H1 (cell line): ENCODE data around the gene ENPP6. TPM values are rescaled to one million over a fixed set of nuclear protein-coding genes. Genes with fewer than 3 reads are reported as not detected.

Experiments used
- CTCF ChIA-PET: fragments of 300-600 bp; sonication (Branson Sonifier 250); formaldehyde crosslinking; loops from one replicate; lab custom pipeline; 2021; ENCODE audit not compliant: partially characterized antibody; lab: Charles Lee
- POLR2A ChIA-PET: fragments of 300-600 bp; sonication (Branson Sonifier 250); formaldehyde crosslinking; loops from one replicate; lab custom pipeline; 2021; ENCODE audit warnings: inconsistent platforms; ENCODE audit not compliant: partially characterized antibody; lab: Charles Lee
- DNase-seq, 2 experiments: peaks; one replicate each; pipeline versions ENCODE4 v3.0.0 to v3.0.0-alpha.2; 2010 to 2022; ENCODE audit warnings: low spot score in 2 of 2, low read depth in 1 of 2, mixed read lengths in 1 of 2
- FAIRE-seq: peaks from 2 replicates; lab custom pipeline; 2011; peaks lifted over from hg19 to GRCh38; lab: Jason Lieb, UNC
- H2AFZ ChIP-seq: 2 replicates; pipeline ENCODE4 v1.8.1; 2012; ENCODE audit warnings: low read length, inconsistent platforms
- H2AK5ac ChIP-seq: 2 replicates; pipeline ENCODE4 v1.6.1; 2013; ENCODE audit warnings: low read depth, low read length
- H2BK120ac ChIP-seq: replicated peaks from 2 replicates; pipeline ENCODE3; 2013; ENCODE audit warnings: low read depth, low read length, inconsistent platforms
- H2BK12ac ChIP-seq: 2 replicates; pipeline ENCODE4 v1.6.1; 2013; ENCODE audit warnings: low read depth, low read length
- H2BK15ac ChIP-seq: 2 replicates; pipeline ENCODE4 v1.6.1; 2013; ENCODE audit warnings: low read length
- H2BK20ac ChIP-seq: 2 replicates; pipeline ENCODE4 v1.6.1; 2013; ENCODE audit warnings: low read length
- H2BK5ac ChIP-seq: 2 replicates; pipeline ENCODE4 v1.6.1; 2013; ENCODE audit warnings: low read depth, low read length
- H3K14ac ChIP-seq: 2 replicates; pipeline ENCODE4 v1.6.1; 2013; ENCODE audit warnings: inconsistent platforms; ENCODE audit not compliant: insufficient read length
- H3K18ac ChIP-seq: 2 replicates; pipeline ENCODE4 v1.6.1; 2013; ENCODE audit warnings: low read length; ENCODE audit errors: extremely low read depth
- H3K23ac ChIP-seq: 2 replicates; pipeline ENCODE4 v1.6.1; 2013; ENCODE audit warnings: inconsistent platforms; ENCODE audit not compliant: insufficient read length
- H3K23me2 ChIP-seq: 2 replicates; pipeline ENCODE4 v1.6.1; 2013; ENCODE audit warnings: low read depth, low read length
- H3K27ac ChIP-seq: 2 replicates; pipeline ENCODE4 v1.6.1; 2011; ENCODE audit warnings: low read depth, low read length, inconsistent platforms
- H3K27me3 ChIP-seq, 4 experiments: replicated peaks in 1 of 4; 1 replicate in 1 of 4; 2 replicates in 3 of 4; pipeline versions ENCODE4 v1.6.1 to v1.8.1; 2011 to 2013; ENCODE audit warnings: low read length in 3 of 4, mild to moderate bottlenecking in 3 of 4, inconsistent platforms in 2 of 4, mixed read lengths in 2 of 4, moderate library complexity in 1 of 4; ENCODE audit not compliant: control insufficient read depth in 3 of 4, insufficient read depth in 3 of 4; ENCODE audit errors: extremely low read depth in 1 of 4
- H3K36me3 ChIP-seq, 4 experiments: 2 replicates each; pipeline versions ENCODE4 v1.6.1 to v1.8.1; 2011 to 2013; ENCODE audit warnings: mild to moderate bottlenecking in 4 of 4, low read length in 3 of 4, moderate library complexity in 2 of 4, control low read depth in 1 of 4, inconsistent platforms in 1 of 4; ENCODE audit not compliant: insufficient read depth in 4 of 4, control insufficient read depth in 2 of 4
- H3K4ac ChIP-seq: replicated peaks from 2 replicates; pipeline ENCODE3; 2013; ENCODE audit warnings: low read length, low read depth, mixed read lengths, inconsistent platforms; ENCODE audit not compliant: insufficient read length
- H3K4me1 ChIP-seq, 4 experiments: replicated peaks in 1 of 4; 1 replicate in 1 of 4; 2 replicates in 3 of 4; pipeline versions ENCODE4 v1.6.1 to v1.8.1; 2011 to 2013; ENCODE audit warnings: low read length in 3 of 4, inconsistent platforms in 2 of 4, mixed read lengths in 1 of 4; ENCODE audit not compliant: insufficient read depth in 4 of 4, control insufficient read depth in 3 of 4
- H3K4me2 ChIP-seq, 2 experiments: 2 replicates each; pipeline versions ENCODE4 v1.6.1 to v1.8.1; 2011 to 2013; ENCODE audit warnings: low read depth in 2 of 2, low read length in 2 of 2, control low read depth in 1 of 2, inconsistent platforms in 1 of 2, mild to moderate bottlenecking in 1 of 2; ENCODE audit not compliant: insufficient read depth in 1 of 2
- H3K4me3 ChIP-seq, 4 experiments: fragments of 200-600, 300-600 bp in 1 of 4; sonication (generic), shearing (Covaris generic), sonication (Bioruptor Twin) in 1 of 4; 2 replicates each; pipeline versions ENCODE4 v1.5.1 to v1.8.1; 2011 to 2016; ENCODE audit warnings: low read length in 4 of 4, low read depth in 3 of 4, control low read depth in 2 of 4, inconsistent platforms in 2 of 4, mild to moderate bottlenecking in 2 of 4, mixed read lengths in 1 of 4, moderate library complexity in 1 of 4; ENCODE audit not compliant: insufficient read depth in 2 of 4; ENCODE audit errors: extremely low read depth in 1 of 4
- H3K56ac ChIP-seq: replicated peaks from 2 replicates; pipeline ENCODE3; 2013; ENCODE audit warnings: low read depth, mild to moderate bottlenecking, mixed read lengths, low read length, inconsistent platforms; ENCODE audit not compliant: insufficient read length
- H3K79me1 ChIP-seq: 2 replicates; pipeline ENCODE4 v1.6.1; 2013; ENCODE audit warnings: low read depth, low read length, control low read depth
- H3K79me2 ChIP-seq, 2 experiments: 2 replicates each; pipeline versions ENCODE4 v1.6.1 to v1.8.1; 2012 to 2013; ENCODE audit warnings: low read length in 2 of 2, mild to moderate bottlenecking in 2 of 2, inconsistent platforms in 1 of 2; ENCODE audit not compliant: insufficient read depth in 2 of 2, control insufficient read depth in 1 of 2
- H3K9ac ChIP-seq, 4 experiments: replicated peaks in 1 of 4; 1 replicate in 1 of 4; 2 replicates in 3 of 4; pipeline versions ENCODE4 v1.6.1 to v1.8.1; 2011 to 2013; ENCODE audit warnings: low read depth in 3 of 4, low read length in 3 of 4, control low read depth in 2 of 4, mild to moderate bottlenecking in 2 of 4, moderate library complexity in 2 of 4, inconsistent platforms in 1 of 4; ENCODE audit errors: extremely low read depth in 1 of 4
- H3K9me3 ChIP-seq, 2 experiments: 2 replicates each; pipeline versions ENCODE4 v1.6.1 to v1.8.1; 2012 to 2013; ENCODE audit warnings: mild to moderate bottlenecking in 2 of 2, moderate library complexity in 2 of 2, control low read depth in 1 of 2, inconsistent platforms in 1 of 2, low read depth in 1 of 2, low read length in 1 of 2, mixed read lengths in 1 of 2; ENCODE audit not compliant: insufficient read depth in 2 of 2
- H4K20me1 ChIP-seq, 2 experiments: replicated peaks in 1 of 2; 2 replicates each; pipeline versions ENCODE3 to v1.8.1; 2011 to 2013; ENCODE audit warnings: inconsistent platforms in 2 of 2, low read length in 2 of 2, mild to moderate bottlenecking in 1 of 2; ENCODE audit not compliant: insufficient read depth in 2 of 2, control insufficient read depth in 1 of 2
- H4K5ac ChIP-seq: 2 replicates; pipeline ENCODE4 v1.6.1; 2013; ENCODE audit warnings: low read length, low read depth, mixed read lengths, inconsistent platforms; ENCODE audit not compliant: insufficient read length
- H4K8ac ChIP-seq: 2 replicates; pipeline ENCODE4 v1.8.0; 2013; ENCODE audit warnings: mild to moderate bottlenecking, moderate library complexity, low read length, inconsistent platforms; ENCODE audit not compliant: insufficient read depth; ENCODE audit errors: extremely low read depth
- H4K91ac ChIP-seq: replicated peaks from 2 replicates; pipeline ENCODE3; 2013; ENCODE audit warnings: low read length, mixed read lengths, inconsistent platforms; ENCODE audit not compliant: insufficient read length
- ATF2 ChIP-seq: IDR thresholded peaks from 2 replicates; pipeline ENCODE4 v1.6.1; 2012; ENCODE audit warnings: low read length, inconsistent platforms
- CTCF ChIP-seq, 3 experiments: IDR thresholded peaks; 1 replicate in 2 of 3; 2 replicates in 1 of 3; pipeline versions ENCODE4 v1.5.1 to v1.6.1; 2011; ENCODE audit warnings: low read length in 3 of 3, mild to moderate bottlenecking in 3 of 3, inconsistent platforms in 2 of 3, low read depth in 1 of 3, moderate library complexity in 1 of 3; ENCODE audit not compliant: insufficient read depth in 1 of 3; ENCODE audit errors: control extremely low read depth in 1 of 3
- KDM1A ChIP-seq: fragments of 200-600, 300-600 bp; sonication (generic); IDR thresholded peaks from 2 replicates; pipeline ENCODE4 v1.7.1; 2016; ENCODE audit warnings: mild to moderate bottlenecking, low read length, borderline replicate concordance
- TAF1 ChIP-seq: IDR thresholded peaks from 2 replicates; pipeline ENCODE4 v1.6.1; 2011; ENCODE audit warnings: mild to moderate bottlenecking, low read depth, low read length
- TEAD4 ChIP-seq: IDR thresholded peaks from 2 replicates; pipeline ENCODE4 v1.6.1; 2012; ENCODE audit warnings: low read depth, low read length, inconsistent platforms, mixed read lengths
- YY1 ChIP-seq: IDR thresholded peaks from 2 replicates; pipeline ENCODE4 v1.6.1; 2011; ENCODE audit warnings: low read depth, mild to moderate bottlenecking, low read length
- WGBS, 2 experiments: shearing (Covaris generic) in 1 of 2; methylation state at CpG; one replicate each; pipeline versions ENCODE4 v1.1.6 to v1.1.7; 2013 to 2015; ENCODE audit warnings: low lambda C conversion rate in 2 of 2, mixed read lengths in 2 of 2, inconsistent platforms in 1 of 2, low coverage in 1 of 2, missing lambda C conversion rate in 1 of 2; ENCODE audit not compliant: insufficient replicate concordance in 2 of 2, insufficient coverage in 1 of 2, insufficient read length in 1 of 2; ENCODE audit errors: extremely low coverage in 1 of 2, missing lambda C conversion rate in 1 of 2; 5-methylcytosine and 5-hydroxymethylcytosine counted together
- polyA plus RNA-seq, 7 experiments: library from polyadenylated mRNA; depleted of rRNA in 3 of 7; stranded (reverse) in 5 of 7; unstranded in 2 of 7; fragments of >200 nt in 5 of 7; fragments of 200-250 nt in 2 of 7; gene quantifications; 1 replicate in 5 of 7; 2 replicates in 1 of 7; 4 replicates in 1 of 7; pipeline versions ENCODE4 v1.2.1 to v1.2.3, GENCODE V29; 2011 to 2013; ENCODE audit warnings: missing spikeins in 2 of 7, mixed read lengths in 2 of 7
- total RNA-seq: library from RNA; stranded (reverse); fragmentation: NEBNext Ultra II Directional; extraction: Animal tissue kit (Norgen Biotek cat#: 25700); gene quantifications from 2 replicates; pipeline ENCODE4 v1.2.1, GENCODE V29; 2021

The ENPP6 gene
- total and polyA plus RNA-seq, 2 of the 8 experiments (the other 6 are each of a cell fraction or from before 2014, with no cell fraction given): 0.11 to 0.20 TPM

- no peak overlapping the region for H2AFZ ChIP-seq
- TF ChIP-seq TEAD4 (no peak), ATF2 (no peak), TAF1 (no peak), CTCF (IDR thresholded peaks at IDR 0.05; ENCODE audit: control extremely low read depth in 1 of 3, insufficient read depth in 1 of 3, low read depth in 1 of 3, low read length in 3 of 3) (no peak), YY1 (no peak), KDM1A (no peak)
- H4K8ac ChIP-seq: no peak overlapping the region
- no peaks in the 10 kb centered on the region for H4K20me1 ChIP-seq
- POLR2A ChIA-PET: no interaction called here
- H3K4me1 ChIP-seq: no peaks in the 10 kb centered on the region
- no peaks in the 10 kb centered on the region for H3K9me3 ChIP-seq
- CTCF ChIA-PET: interaction anchor here (0.9 to 9.2 kb wide), 3 partner anchors 13 to 442 kb away, joined by 4 to 87 read pairs (median 5); no protein-coding TSS in a partner anchor
- H2BK120ac ChIP-seq: no peak overlapping the region
- no peaks in the 10 kb centered on the region for H3K79me1 ChIP-seq
- H3K56ac ChIP-seq: no peak overlapping the region
- no peak overlapping the region for H2BK20ac ChIP-seq
- H3K23me2 ChIP-seq: no peaks in the 10 kb centered on the region
- no peak overlapping the region for H3K23ac ChIP-seq
- H3K27me3 ChIP-seq: no peaks in the 10 kb centered on the region
- H2BK15ac ChIP-seq: no peak overlapping the region
- no peak overlapping the region for H3K9ac ChIP-seq
- no peak overlapping the region for H3K4me2 ChIP-seq
- WGBS, 2 experiments: 91% methylated on average over 13 of the region's 13 CpGs; no CpG with 5 or more reads in 1 of the 2 experiments
- no peak overlapping the region for H2BK5ac ChIP-seq
- H3K79me2 ChIP-seq: no peaks in the 10 kb centered on the region
- H4K91ac ChIP-seq: no peak overlapping the region
- H3K4me3 ChIP-seq: no peak overlapping the region
- no peak overlapping the region for H3K27ac ChIP-seq
- H2AK5ac ChIP-seq: no peak overlapping the region
- no peak overlapping the region for H3K18ac ChIP-seq
- H3K36me3 ChIP-seq: no peaks in the 10 kb centered on the region
- no peak overlapping the region for H3K14ac ChIP-seq
- no peak for FAIRE-seq
- DNase-seq: no peak
- no peak overlapping the region for H3K4ac ChIP-seq
- no peak overlapping the region for H4K5ac ChIP-seq
- no peak overlapping the region for H2BK12ac ChIP-seq
Measured at GRCh38 chr4:184112006-184112550, 105.6 kb downstream of the ENPP6 start.
